GM12878 (cell line): ENCODE data around the gene CTNNA1. TPM values are rescaled to one million over a fixed set of nuclear protein-coding genes. Genes with fewer than 3 reads are reported as not detected.

Experiments used
- ATAC-seq: fragments of 200-7000 bp; cut with Tn5 transposase; 3 replicates; pipeline ENCODE4 v1.9.1; 2020; ENCODE audit warnings: mild to moderate bottlenecking, moderate library complexity
- BruUV-seq: library from RNA; stranded (reverse); fragments of 400-500 nt; replicated peaks from 2 replicates; lab custom pipeline; 2021; lab: Mats Ljungman, UMichigan
- CTCF ChIA-PET: fragments of 300-600 bp; sonication (Branson Sonifier 250); formaldehyde crosslinking; extraction: SDS; loops from one replicate; lab custom pipeline; 2021; ENCODE audit warnings: inconsistent platforms; lab: Yijun Ruan, JAX
- POLR2A ChIA-PET: fragments of 350-600 bp; formaldehyde crosslinking; extraction: SDS; loops from one replicate; lab custom pipeline; 2021; ENCODE audit warnings: inconsistent platforms; lab: Charles Lee
- RAD21 ChIA-PET: fragments of 300-600 bp; sonication (Branson Sonifier 250); formaldehyde crosslinking; loops from one replicate; lab custom pipeline; 2023; ENCODE audit warnings: antibody characterized with exemption; ENCODE audit not compliant: unreplicated experiment; lab: Charles Lee
- SMC1A ChIA-PET: fragments of 300-600 bp; sonication (Branson Sonifier 250); formaldehyde crosslinking; loops from one replicate; lab custom pipeline; 2023; ENCODE audit not compliant: unreplicated experiment, uncharacterized antibody; lab: Charles Lee
- DNase-seq: peaks from one replicate; pipeline ENCODE4 v3.0.0-alpha.2; 2011; ENCODE audit warnings: low read depth, low spot score
- FAIRE-seq: peaks from 3 replicates; lab custom pipeline; 2011; peaks lifted over from hg19 to GRCh38; lab: Jason Lieb, UNC
- H2AFZ ChIP-seq: 2 replicates; pipeline ENCODE4 v1.6.0; 2011; ENCODE audit warnings: low read depth, low read length, control low read depth; ENCODE audit not compliant: control insufficient read depth
- H3K27ac ChIP-seq: 2 replicates; pipeline ENCODE4 v1.5.1; 2011; ENCODE audit warnings: control low read depth; ENCODE audit not compliant: control insufficient read depth, insufficient read depth
- H3K27me3 ChIP-seq, 2 experiments: replicated peaks in 1 of 2; 2 replicates each; pipeline versions ENCODE4 v1.6.0 to v1.6.1; 2011; ENCODE audit warnings: low read length in 1 of 2; ENCODE audit not compliant: control insufficient read depth in 2 of 2, insufficient read depth in 2 of 2
- H3K36me3 ChIP-seq, 2 experiments: 2 replicates each; pipeline ENCODE4 v1.5.1; 2011; ENCODE audit warnings: low read length in 1 of 2; ENCODE audit not compliant: control insufficient read depth in 2 of 2, insufficient read depth in 2 of 2
- H3K4me1 ChIP-seq: 2 replicates; pipeline ENCODE4 v1.6.1; 2011; ENCODE audit warnings: mild to moderate bottlenecking, low read length, moderate library complexity, mixed read lengths; ENCODE audit not compliant: control insufficient read depth, insufficient read depth
- H3K4me2 ChIP-seq: 2 replicates; pipeline ENCODE4 v1.6.0; 2011; ENCODE audit warnings: control low read depth; ENCODE audit not compliant: control insufficient read depth, insufficient read depth
- H3K4me3 ChIP-seq: fragments of 200-600 bp; sonication (generic); 2 replicates; pipeline ENCODE4 v1.5.1; 2016
- H3K79me2 ChIP-seq: 2 replicates; pipeline ENCODE4 v1.6.0; 2011; ENCODE audit warnings: low read length; ENCODE audit not compliant: control insufficient read depth, insufficient read depth
- H3K9ac ChIP-seq: 2 replicates; pipeline ENCODE4 v1.8.0; 2011; ENCODE audit warnings: low read length, control low read depth, mixed read lengths; ENCODE audit not compliant: control insufficient read depth, insufficient read depth
- H3K9me3 ChIP-seq: replicated peaks from 3 replicates; pipeline ENCODE4 v1.5.1; 2011; ENCODE audit warnings: mild to moderate bottlenecking, low read length; ENCODE audit not compliant: control insufficient read depth, insufficient read depth
- H4K20me1 ChIP-seq: 2 replicates; pipeline ENCODE4 v1.6.0; 2011; ENCODE audit not compliant: control insufficient read depth, insufficient read depth
- CTCF ChIP-seq, 3 experiments: IDR thresholded peaks in 2 of 3; conservative IDR thresholded peaks in 1 of 3; 2 replicates each; pipeline ENCODE4 v1.5.1; 2011; ENCODE audit warnings: low read depth in 3 of 3, low read length in 3 of 3, mild to moderate bottlenecking in 3 of 3, control low read depth in 2 of 3, moderate library complexity in 2 of 3, inconsistent platforms in 1 of 3, mixed read lengths in 1 of 3; ENCODE audit not compliant: control insufficient read depth in 2 of 3, insufficient read depth in 1 of 3; ENCODE audit errors: extremely low read depth in 1 of 3
- MEF2B ChIP-seq: fragments of 450-650 bp; IDR thresholded peaks from 2 replicates; pipeline ENCODE4 v1.6.1; 2018; ENCODE audit warnings: mild to moderate bottlenecking, moderate library complexity; ENCODE audit not compliant: partially characterized antibody, poor library complexity, severe bottlenecking
- NR2F1 ChIP-seq: fragments of 450-650 bp; conservative IDR thresholded peaks from 2 replicates; pipeline ENCODE4 v1.6.1; 2017; ENCODE audit warnings: mild to moderate bottlenecking
- RAD21 ChIP-seq: IDR thresholded peaks from 2 replicates; pipeline ENCODE4 v1.6.1; 2011; ENCODE audit warnings: mild to moderate bottlenecking, low read depth, low read length, moderate library complexity; ENCODE audit not compliant: insufficient read depth
- SMC3 ChIP-seq: IDR thresholded peaks from 2 replicates; pipeline ENCODE4 v1.6.1; 2011; ENCODE audit warnings: low read length, improper control_type of control experiment, borderline replicate concordance
- STAT3 ChIP-seq: IDR thresholded peaks from 2 replicates; pipeline ENCODE4 v1.6.1; 2011; ENCODE audit warnings: low read depth, low read length, improper control_type of control experiment
- ZBTB11 ChIP-seq: fragments of 450-650 bp; formaldehyde crosslinking; IDR thresholded peaks from 2 replicates; pipeline ENCODE4 v1.5.0; 2022; ENCODE audit warnings: mild to moderate bottlenecking, missing genetic modification characterization
- ZBTB33 ChIP-seq: fragments of 450-650 bp; IDR thresholded peaks from 2 replicates; pipeline ENCODE4 v1.6.1; 2017; ENCODE audit warnings: mild to moderate bottlenecking
- ZNF207 ChIP-seq: fragments of 450-650 bp; IDR thresholded peaks from 2 replicates; pipeline ENCODE4 v1.6.1; 2014; ENCODE audit warnings: antibody characterized with exemption, mild to moderate bottlenecking, borderline replicate concordance
- ZNF384 ChIP-seq: IDR thresholded peaks from 2 replicates; pipeline ENCODE4 v1.6.1; 2012; ENCODE audit warnings: low read depth, mild to moderate bottlenecking, low read length, improper control_type of control experiment, borderline replicate concordance
- WGBS: methylation state at CpG from one replicate; pipeline ENCODE4 v1.1.6; 2016; ENCODE audit warnings: low lambda C conversion rate; ENCODE audit not compliant: insufficient replicate concordance, insufficient coverage; ENCODE audit errors: missing lambda C conversion rate; 5-methylcytosine and 5-hydroxymethylcytosine counted together
- in situ Hi-C: fragments of 300-500 bp; cut with MboI; formaldehyde crosslinking; loops from 9 replicates; pipeline ENCODE4 v1.14.3; 2018; ENCODE audit warnings: mixed read lengths
- intact Hi-C: fragments of 100-400 bp; cut with micrococcal nuclease; formaldehyde crosslinking; loops from one replicate; pipeline ENCODE4 v1.14.2; 2022; ENCODE audit not compliant: unreplicated experiment
- polyA plus RNA-seq, 11 experiments: library from polyadenylated mRNA; depleted of rRNA in 4 of 11; unstranded in 6 of 11; stranded (reverse) in 5 of 11; fragments of >200 nt; fragmentation: Nextera tagmentation in 4 of 11; fragmentation: Illumina TruSeq in 1 of 11; extraction: Ambion mirVana in 4 of 11; extraction: Trizol in 1 of 11; gene quantifications; 1 replicate in 1 of 11; 2 replicates in 10 of 11; pipeline versions ENCODE4 v1.2.1 to v1.2.3, GENCODE V29; 2011 to 2016; ENCODE audit warnings: inconsistent platforms in 2 of 11, missing spikeins in 2 of 11, low read depth in 1 of 11
- total RNA-seq, 4 experiments: library from RNA; depleted of rRNA in 3 of 4; stranded (reverse); fragments of >200 nt in 3 of 4; fragmentation: Illumina TruSeq in 1 of 4; extraction: Trizol in 1 of 4; gene quantifications; 2 replicates each; pipeline versions ENCODE4 v1.2.1 to v1.2.3, GENCODE V29; 2013 to 2021

The CTNNA1 gene
- total and polyA plus RNA-seq, 10 of the 15 experiments (the other 5 are each of a cell fraction or from before 2014, with no cell fraction given) = 32.6 to 104 (median 57.7) TPM

GRCh38 chr5:138824924-138825863, 72.0 kb downstream of the CTNNA1 start:
- Histone ChIP-seq H3K4me3 (no peak overlapping the region), H3K36me3 (peaks cover 4 to 7% of the 10 kb centered on the region in 2 experiments; a peak in 3 of 4 replicates), H3K4me2 (no peak overlapping the region), H3K9me3 (no peaks in the 10 kb centered on the region), H3K27ac (no peak overlapping the region), H3K9ac (no peak overlapping the region), H2AFZ (no peak overlapping the region), H3K27me3 (no peaks in the 10 kb centered on the region), H3K4me1 (no peaks in the 10 kb centered on the region), H4K20me1 (no peaks in the 10 kb centered on the region), H3K79me2 (no peaks in the 10 kb centered on the region)
- peak; percentile 77 for ATAC-seq
- TF ChIP-seq NR2F1 (peak; percentile 38; the same call in 1 of the 2 replicates), STAT3 (no peak), CTCF (IDR thresholded peaks at IDR 0.05 in 2 of 3, conservative IDR thresholded peaks at IDR 0.05 in 1 of 3; ENCODE audit: control insufficient read depth in 2 of 3, extremely low read depth in 1 of 3, insufficient read depth in 1 of 3, low read depth in 3 of 3, low read length in 3 of 3) (peak; percentile 53 to 59 (median 59)), RAD21 (peak; percentile 51), ZNF207 (no peak), ZBTB33 (no peak), MEF2B (peak; percentile 48), SMC3 (peak; percentile 65; the same call in 1 of the 2 replicates), ZNF384 (peak; percentile 97), ZBTB11 (no peak)
- intact Hi-C loops (loop anchor here (5.0 kb wide), 1 partner anchor 437 kb away; no protein-coding TSS in a partner anchor), in situ Hi-C loops (no loop called here)
- ChIA-PET SMC1A (interaction anchor here (0.6 to 3.0 kb wide), 30 partner anchors 9 to 540 kb away, joined by 3 to 13 read pairs (median 3); no protein-coding TSS in a partner anchor), CTCF (interaction anchor here (0.5 to 3.5 kb wide), 56 partner anchors 9 to 688 kb away, joined by 3 to 45 read pairs (median 4); no protein-coding TSS in a partner anchor), POLR2A (interaction anchor here (0.6 to 1.1 kb wide), 3 partner anchors 21 to 77 kb away, joined by 3 to 5 read pairs (median 3); no protein-coding TSS in a partner anchor), RAD21 (interaction anchor here (0.5 to 2.1 kb wide), 12 partner anchors 8 to 566 kb away, joined by 3 to 7 read pairs (median 4); partner anchors contain the start of gene SIL1)
- peak; percentile 75 for FAIRE-seq
- no TSS peak for BruUV-seq
- DNase-seq = no peak
- WGBS = 38% methylated on average over 5 of the region's 5 CpGs
